GM19099 (cell line): ENCODE data around the gene NUDT14.

Experiments
- POLR2A ChIP-seq: IDR thresholded peaks from 3 replicates; pipeline ENCODE4 v1.6.1; 2011; ENCODE audit warnings: low read depth; ENCODE audit not compliant: insufficient read length; ENCODE audit errors: extremely low read depth

The NUDT14 gene

DNA sequence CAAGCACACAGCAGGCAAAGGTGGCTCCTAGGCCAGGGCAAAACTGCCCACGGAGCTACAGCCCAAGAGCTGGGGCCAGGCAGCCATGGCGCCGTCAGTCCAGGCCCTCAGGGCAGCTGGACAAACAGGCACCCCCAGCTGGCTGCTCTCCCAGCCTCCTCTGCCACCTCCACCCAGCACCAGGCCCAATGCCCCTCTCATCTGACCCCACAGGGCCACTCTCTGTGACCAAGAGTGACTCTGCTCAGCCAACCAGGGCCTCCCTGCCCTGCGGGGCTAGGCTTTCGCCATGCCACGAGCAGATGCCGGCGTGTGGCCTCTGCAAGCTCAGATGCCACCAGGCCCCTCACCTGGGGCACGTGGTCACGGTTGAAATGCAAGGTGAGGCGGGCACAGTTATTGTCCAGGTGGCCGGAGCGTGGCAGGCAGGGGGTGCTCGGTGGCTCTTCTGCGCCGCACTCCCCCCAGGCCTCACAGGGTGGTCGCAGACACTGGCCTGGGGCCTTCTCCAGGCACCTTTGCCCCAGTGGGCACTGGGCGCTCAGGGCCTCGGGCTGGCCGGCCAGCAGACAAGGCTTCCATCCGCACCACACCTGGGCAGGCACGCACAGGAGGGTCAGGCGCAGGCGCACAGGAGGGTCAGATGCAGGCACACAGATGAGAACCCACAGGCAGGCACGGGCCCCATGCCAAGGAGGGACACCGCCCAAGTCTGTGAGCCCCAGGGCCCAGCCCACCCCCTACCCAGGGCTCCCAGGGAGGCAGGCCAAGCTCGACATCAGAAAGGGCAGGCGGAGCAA is 35.5 kb downstream of the NUDT14 start:
- TF ChIP-seq POLR2A = no peak

DNA sequence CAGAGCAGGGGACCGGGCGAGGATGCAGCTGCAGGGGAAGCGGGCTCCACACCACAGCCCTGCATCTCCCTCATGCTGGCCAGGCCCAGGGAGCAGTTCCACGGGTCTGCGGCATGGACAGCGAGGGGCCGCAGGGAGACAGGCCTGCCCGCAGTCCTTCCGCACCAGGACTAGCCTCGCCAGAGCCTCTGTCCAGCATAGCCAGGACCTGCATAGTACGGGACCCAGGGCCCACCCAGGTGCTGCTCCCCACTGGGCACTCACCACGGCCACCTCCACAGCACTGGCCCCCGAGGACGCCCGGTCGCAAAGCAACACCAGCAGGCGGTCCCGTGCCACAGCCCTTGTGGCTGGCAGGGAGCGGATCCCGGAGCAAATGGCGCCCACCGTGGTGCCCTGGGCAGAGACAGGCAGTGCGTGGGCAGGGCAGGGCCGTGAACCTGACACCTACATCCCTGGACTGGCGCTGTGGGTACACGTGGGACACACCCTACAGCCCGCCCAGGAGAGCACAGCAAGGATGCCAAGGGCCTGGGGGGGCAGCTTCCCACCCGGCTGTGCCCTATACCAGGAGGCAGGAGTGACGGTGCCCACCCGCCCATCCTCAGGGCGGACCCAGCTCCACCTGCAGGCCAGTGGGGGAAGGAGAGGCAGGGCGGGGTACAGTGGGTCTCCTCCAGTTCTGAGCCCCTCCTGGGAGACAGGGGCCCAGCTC is 36.3 kb downstream of the NUDT14 start:
- no peak for TF ChIP-seq POLR2A

GRCh38 chr14:105144026-105144665 is 37.0 kb downstream of the NUDT14 start:
- TF ChIP-seq POLR2A = no peak

DNA sequence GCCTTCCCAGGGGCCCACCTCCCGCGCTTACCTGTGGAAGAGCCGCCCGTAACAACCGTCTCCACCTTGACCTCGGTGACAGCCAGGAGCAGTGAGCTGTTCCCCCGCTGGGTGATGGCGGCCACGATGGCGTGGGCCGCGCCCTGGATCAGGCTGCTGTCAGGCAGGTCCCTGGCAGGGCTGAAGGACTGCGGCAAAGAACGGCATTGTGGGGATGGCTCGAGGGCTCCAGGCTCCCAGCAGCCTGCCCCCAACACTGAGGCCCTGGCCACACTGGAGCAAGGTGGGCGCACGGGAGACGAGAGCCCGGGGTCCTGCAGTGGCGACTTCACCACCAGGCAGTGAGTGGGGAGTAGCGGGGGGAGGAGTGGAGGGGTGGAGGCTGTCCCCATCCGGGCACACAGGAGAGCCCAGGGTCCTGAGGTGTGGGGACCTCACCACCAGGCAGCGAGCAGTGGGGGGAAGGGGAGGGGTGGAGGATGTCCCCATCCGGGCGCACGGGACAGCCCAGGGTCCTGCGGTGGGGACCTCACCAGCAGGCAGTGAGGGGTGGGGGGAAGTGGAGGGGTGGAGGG is 37.6 kb downstream of the NUDT14 start:
- no peak for TF ChIP-seq POLR2A

GRCh38 chr14:105142651-105143450 is 38.3 kb downstream of the NUDT14 start:
- TF ChIP-seq POLR2A = no peak

DNA sequence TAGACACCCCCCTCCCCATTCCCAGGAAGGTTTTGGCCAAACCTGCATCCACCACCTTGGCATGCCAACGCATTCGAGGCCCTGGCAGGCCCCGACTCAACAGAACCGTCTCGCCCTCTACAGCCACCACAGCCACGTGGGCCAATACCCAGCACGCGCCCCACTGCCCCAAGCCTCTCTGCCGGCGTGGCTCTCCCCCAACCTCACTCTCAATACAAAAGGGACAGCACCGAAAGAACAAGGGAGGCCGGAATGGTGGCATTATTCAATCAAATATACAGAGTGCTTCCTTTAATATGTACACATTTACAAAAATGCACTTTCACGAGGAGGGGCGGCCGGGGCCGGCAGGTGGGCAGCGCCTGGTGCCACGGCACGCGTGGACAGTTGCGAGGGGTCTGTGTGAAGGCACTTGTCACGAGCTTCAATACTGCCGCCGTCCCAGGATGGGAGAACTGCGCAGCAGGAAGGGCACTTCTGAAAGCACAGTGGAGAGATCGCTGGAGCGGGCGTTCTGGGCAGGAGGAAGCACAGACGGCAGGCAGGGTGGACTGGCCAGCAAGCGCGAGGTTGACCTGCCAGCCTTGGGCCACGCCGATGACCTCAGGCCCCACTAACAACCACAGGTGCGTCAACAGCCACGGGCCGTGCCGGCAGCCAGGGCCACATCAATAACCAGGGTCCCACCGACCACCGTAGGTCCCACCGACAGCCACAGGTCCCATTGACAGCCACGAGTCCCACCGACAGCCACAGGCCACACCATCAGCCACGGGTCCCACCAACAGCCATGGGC is 39.4 kb downstream of the NUDT14 start:
- no peak for TF ChIP-seq POLR2A

- TF ChIP-seq POLR2A = no peak
Observed at GRCh38 chr14:105141026-105141425, 40.1 kb downstream of the NUDT14 start.

GRCh38 chr14:105140581-105140980 is 40.5 kb downstream of the NUDT14 start:
- no peak for TF ChIP-seq POLR2A

DNA sequence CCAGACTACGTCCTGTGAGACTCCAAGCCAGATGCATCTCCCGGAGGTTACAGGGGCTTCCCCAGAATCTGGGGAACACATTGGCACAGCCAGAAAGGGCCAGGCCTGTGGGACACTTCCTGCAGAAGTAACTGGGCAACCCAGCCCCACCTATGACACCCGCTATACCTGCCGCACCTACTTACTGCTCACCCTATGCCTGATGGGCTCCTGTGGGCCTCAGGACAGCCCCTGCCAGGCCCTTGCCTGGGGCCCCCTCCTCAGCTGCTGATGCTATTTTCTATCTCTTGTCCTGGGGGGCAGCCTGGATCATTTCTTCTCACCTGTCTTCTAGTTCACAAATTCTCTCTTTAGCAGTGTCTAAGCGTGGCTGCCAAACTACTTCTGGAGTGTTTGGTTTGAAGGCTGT is 41.3 kb downstream of the NUDT14 start:
- no peak for TF ChIP-seq POLR2A

GRCh38 chr14:105139212-105139825 is 41.8 kb downstream of the NUDT14 start:
- TF ChIP-seq POLR2A = no peak

DNA sequence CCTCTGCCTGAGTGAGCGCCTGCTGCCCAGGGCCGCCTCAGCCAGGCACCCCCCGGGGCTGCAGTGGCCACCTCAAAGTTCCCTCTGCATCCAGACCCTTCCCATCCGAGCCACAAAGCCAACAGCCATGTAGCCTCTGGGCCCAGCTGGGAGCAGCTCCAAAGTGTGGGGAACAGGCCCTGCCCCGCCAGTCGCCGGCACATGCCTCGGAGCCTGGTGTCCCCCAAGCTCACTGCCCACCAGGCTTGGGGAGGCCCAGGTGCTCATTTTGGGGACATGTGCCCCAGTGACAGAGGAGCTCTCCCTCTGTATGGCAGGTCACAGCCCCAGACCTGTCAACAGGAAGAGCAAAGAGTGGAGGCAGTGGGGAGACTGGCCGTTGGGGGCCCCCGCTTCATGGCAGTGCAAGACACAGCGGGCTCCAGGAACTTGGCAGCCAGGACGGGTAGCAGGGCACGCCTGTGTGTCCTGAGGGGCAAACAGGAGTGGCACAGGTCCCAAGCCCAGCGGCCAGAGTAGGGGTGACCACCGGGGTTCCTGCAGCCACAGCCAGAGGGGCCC is 42.5 kb downstream of the NUDT14 start:
- TF ChIP-seq POLR2A = no peak

DNA sequence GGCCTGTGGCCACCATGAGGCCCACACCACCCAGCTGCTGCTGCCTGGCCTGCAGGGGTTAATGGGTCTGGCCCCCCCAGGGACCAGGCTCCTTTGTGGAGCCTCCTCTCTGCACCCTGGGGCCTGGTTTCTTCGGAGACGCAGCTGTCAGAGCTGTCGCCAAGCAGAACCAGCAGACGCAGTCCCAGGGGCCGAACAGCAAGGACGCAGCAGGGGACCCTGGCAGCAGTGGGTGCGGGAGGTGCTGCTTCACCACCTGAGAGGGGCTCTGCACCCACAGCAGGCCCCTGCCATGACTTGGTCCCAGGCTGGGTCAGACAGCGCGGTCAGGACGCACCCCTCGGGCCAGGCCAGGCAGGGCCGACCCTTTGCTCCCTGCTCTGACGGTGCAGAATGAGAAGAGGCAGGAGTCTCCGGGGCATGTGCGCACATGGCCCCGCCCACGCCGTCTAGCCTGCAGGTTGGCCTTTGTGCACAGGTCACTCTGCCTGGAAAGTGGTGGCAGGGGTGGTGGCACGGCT is 43.0 kb downstream of the NUDT14 start:
- TF ChIP-seq POLR2A = no peak

DNA sequence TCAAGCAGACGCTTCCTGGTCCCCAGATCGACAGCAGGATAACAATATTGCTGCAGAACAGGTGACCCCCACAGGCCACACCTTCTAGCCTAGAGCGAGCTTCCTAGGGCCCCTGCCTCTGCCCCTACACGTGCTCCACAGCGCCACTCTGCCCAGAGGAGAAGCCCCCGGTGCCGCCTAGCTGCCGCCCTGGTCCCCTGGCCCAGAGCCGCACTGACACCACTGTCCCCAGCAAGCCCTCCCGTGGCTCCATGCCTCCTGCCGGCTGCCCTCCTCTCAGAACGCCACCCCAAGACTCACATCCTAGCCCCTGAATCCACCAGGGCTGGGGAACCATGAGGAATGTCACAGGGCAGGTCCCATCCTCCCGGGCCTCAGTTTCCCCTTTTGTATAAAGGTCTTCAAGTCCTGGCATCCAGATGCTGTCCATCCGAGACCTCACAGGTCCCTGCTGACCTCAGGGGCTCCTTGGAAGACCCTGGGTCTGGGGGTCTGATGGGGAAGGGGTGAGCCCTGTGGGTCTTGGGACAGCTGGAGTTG is 43.6 kb downstream of the NUDT14 start:
- TF ChIP-seq POLR2A = no peak
